HK-2 (cell line): ENCODE measurements around the gene MARK4.
"Not testable (repeated sequence)": the region's sequence is repeated elsewhere in the genome, so short reads cannot be mapped to it uniquely, and the experiment has no call there.

Experiments used
- DNase-seq: peaks from one replicate; pipeline ENCODE4 v3.0.0-alpha.2; 2018; ENCODE audit not compliant: unreplicated experiment

The MARK4 gene

GRCh38 chr19:45305421-45305820 lies 54.4 kb downstream of the MARK4 start:
- DNase-seq, result no peak

GRCh38 chr19:45306040-45306439 lies 55.0 kb downstream of the MARK4 start:
- DNase-seq, result no peak

GRCh38 chr19:45306518-45307027 lies 55.5 kb downstream of the MARK4 start:
- DNase-seq, result no peak

GRCh38 chr19:45307361-45307760 lies 56.3 kb downstream of the MARK4 start:
- no peak for DNase-seq

- DNase-seq, result not testable (repeated sequence)
Observed at GRCh38 chr19:45309322-45309721, 58.3 kb downstream of the MARK4 start.

- DNase-seq, result no peak
Observed at GRCh38 chr19:45311621-45312020, 60.5 kb downstream of the MARK4 start.

- DNase-seq, result not testable (repeated sequence)
Observed at GRCh38 chr19:45312285-45312684, 61.2 kb downstream of the MARK4 start.

- no peak for DNase-seq
Observed at GRCh38 chr19:45314708-45315245, 63.7 kb downstream of the MARK4 start.

- DNase-seq, result no peak
Observed at GRCh38 chr19:45315304-45315703, 64.2 kb downstream of the MARK4 start.

- DNase-seq, result no peak
Observed at GRCh38 chr19:45320997-45321775, 70.1 kb downstream of the MARK4 start.

- DNase-seq, result no peak
Observed at GRCh38 chr19:45321848-45322247, 70.8 kb downstream of the MARK4 start.

GRCh38 chr19:45322311-45322710 lies 71.2 kb downstream of the MARK4 start:
- no peak for DNase-seq

- DNase-seq, result no peak
Observed at GRCh38 chr19:45322744-45323281, 71.7 kb downstream of the MARK4 start, which contains the start of gene CKM. CKM (minus strand) TSS chr19:45322875; CDS start chr19:45319713, 3,162 bp downstream.

- DNase-seq, result no peak
Observed at GRCh38 chr19:45323671-45324081, 72.6 kb downstream of the MARK4 start.

- no peak for DNase-seq
Observed at GRCh38 chr19:45324349-45324907, 73.4 kb downstream of the MARK4 start.

- DNase-seq, result no peak
Observed at GRCh38 chr19:45327404-45328143, 76.5 kb downstream of the MARK4 start.

GRCh38 chr19:45331411-45331810 lies 80.3 kb downstream of the MARK4 start:
- no peak for DNase-seq

GRCh38 chr19:45333609-45334303 lies 82.7 kb downstream of the MARK4 start:
- no peak for DNase-seq

GRCh38 chr19:45334881-45335280 lies 83.8 kb downstream of the MARK4 start:
- not testable (repeated sequence) for DNase-seq

GRCh38 chr19:45336696-45337251 lies 85.7 kb downstream of the MARK4 start:
- no peak for DNase-seq

- DNase-seq, result no peak
Observed at GRCh38 chr19:45339629-45340028, 88.6 kb downstream of the MARK4 start.
